Sciatic nerve (tissue), 2 donors: ENCODE measurements around the gene GIPC1. TPM values are rescaled to one million over a fixed set of nuclear protein-coding genes. Genes with fewer than 3 reads are reported as not detected.
"Not testable (repeated sequence)": the region's sequence is repeated elsewhere in the genome, so short reads cannot be mapped to it uniquely, and the experiment has no call there.

Experiments
- ATAC-seq: fragments of 200-7000 bp; cut with Tn5 transposase; one replicate; pipeline ENCODE4 v1.9.1; 2020; ENCODE audit warnings: mild to moderate bottlenecking, moderate library complexity
- DNase-seq: peaks from one replicate; pipeline ENCODE4 v3.0.0-alpha.2; 2020; ENCODE audit warnings: low spot score
- intact Hi-C: fragments of 100-400 bp; cut with DNase I; formaldehyde crosslinking; loops from one replicate; pipeline ENCODE4 v1.14.2; 2022
- total RNA-seq: library from RNA; stranded (reverse); fragmentation: NEBNext Ultra II Directional; extraction: Animal tissue kit (Norgen Biotek cat#: 25700); gene quantifications from one replicate; pipeline ENCODE4 v1.2.1, GENCODE V29; 2021
- donor health status: DM: no; HTN: no; CAD: no.
- donor health status: DM: no; HTN: no; CAD: no.

GIPC1 gene
- total RNA-seq, 1 donor from 2014 or later = 50.2 TPM

GRCh38 chr19:14519860-14520407 is 24.0 kb upstream of the GIPC1 start:
- intact Hi-C loops = no loop called here
- DNase-seq (no peak), ATAC-seq (no peak)

- ATAC-seq (no peak), DNase-seq (no peak)
- intact Hi-C loops = no loop called here
Observed at GRCh38 chr19:14519245-14519859, 23.4 kb upstream of the GIPC1 start.

GRCh38 chr19:14517840-14518505 is 22.0 kb upstream of the GIPC1 start, which contains the start of gene DNAJB1:
TSS of gene DNAJB1 (minus strand) at chr19:14518397. CDS start at chr19:14518349, 48 bp downstream.
- DNase-seq (peak; percentile 91), ATAC-seq (peak; percentile 84)
- intact Hi-C loops = no loop called here

GRCh38 chr19:14517446-14517839 is 21.5 kb upstream of the GIPC1 start:
- no peak for ATAC-seq
- peak; percentile 65 for DNase-seq
- intact Hi-C loops = no loop called here

GRCh38 chr19:14516746-14517438 is 21.0 kb upstream of the GIPC1 start:
- no peak for ATAC-seq
- DNase-seq = no peak
- intact Hi-C loops = no loop called here

GRCh38 chr19:14516048-14516534 is 20.2 kb upstream of the GIPC1 start:
- ATAC-seq (no peak), DNase-seq (no peak)
- intact Hi-C loops = no loop called here

- ATAC-seq = no peak
- intact Hi-C loops = no loop called here
- no peak for DNase-seq
Observed at GRCh38 chr19:14515501-14516047, 19.6 kb upstream of the GIPC1 start.

- intact Hi-C loops = no loop called here
- ATAC-seq = no peak
- no peak for DNase-seq
Observed at GRCh38 chr19:14514215-14514863, 18.4 kb upstream of the GIPC1 start.

- intact Hi-C loops = no loop called here
- DNase-seq = no peak
- ATAC-seq = no peak
Observed at GRCh38 chr19:14512406-14512961, 16.6 kb upstream of the GIPC1 start.

GRCh38 chr19:14511229-14511593 is 15.3 kb upstream of the GIPC1 start:
- intact Hi-C loops = no loop called here
- DNase-seq = no peak
- ATAC-seq = no peak

GRCh38 chr19:14510311-14511228 is 14.6 kb upstream of the GIPC1 start:
- ATAC-seq (peak; percentile 84), DNase-seq (no peak)
- intact Hi-C loops = no loop called here

GRCh38 chr19:14507704-14508542 is 12.0 kb upstream of the GIPC1 start:
- intact Hi-C loops = no loop called here
- ATAC-seq (no peak), DNase-seq (no peak)

- DNase-seq = no peak
- ATAC-seq = peak; percentile 44
- intact Hi-C loops = no loop called here
Observed at GRCh38 chr19:14505488-14506239, 9.7 kb upstream of the GIPC1 start.

- DNase-seq, intact Hi-C loops, ATAC-seq: not testable (repeated sequence)
Observed at GRCh38 chr19:14504575-14504974, 8.6 kb upstream of the GIPC1 start.

GRCh38 chr19:14503285-14503684 is 7.4 kb upstream of the GIPC1 start:
- intact Hi-C loops = no loop called here
- DNase-seq = no peak
- no peak for ATAC-seq
